ACC112 (cell line): ENCODE results near the gene TMEM37.

ENCODE experiments used
- H2AFZ ChIP-seq: fragments of 200-600 bp; sonication (generic); one replicate; pipeline ENCODE4 v1.6.0; 2017; ENCODE audit warnings: antibody characterized with exemption, low read length; ENCODE audit not compliant: unreplicated experiment
- H3K27ac ChIP-seq: fragments of 200-600 bp; sonication (generic); 2 replicates; pipeline ENCODE4 v1.5.1; 2014; ENCODE audit warnings: low read depth, mild to moderate bottlenecking, antibody characterized with exemption, low read length, moderate library complexity
- H3K27me3 ChIP-seq: fragments of 200-600 bp; sonication (generic); 2 replicates; pipeline ENCODE4 v1.6.1; 2014; ENCODE audit warnings: mild to moderate bottlenecking, antibody characterized with exemption, low read length, moderate library complexity, mixed read lengths; ENCODE audit not compliant: insufficient read depth
- H3K36me3 ChIP-seq: fragments of 200-600 bp; sonication (generic); 2 replicates; pipeline ENCODE4 v1.6.1; 2016; ENCODE audit warnings: mild to moderate bottlenecking, antibody characterized with exemption, low read length, moderate library complexity, mixed read lengths; ENCODE audit not compliant: insufficient read depth
- H3K4me1 ChIP-seq: fragments of 200-600 bp; sonication (generic); one replicate; pipeline ENCODE4 v1.6.1; 2016; ENCODE audit warnings: low read length, mixed read lengths; ENCODE audit not compliant: insufficient read depth, unreplicated experiment, control insufficient read depth
- H3K4me3 ChIP-seq: fragments of 200-600 bp; sonication (generic); 2 replicates; pipeline ENCODE4 v1.5.1; 2014; ENCODE audit warnings: mild to moderate bottlenecking, low read depth, low read length
- H3K79me2 ChIP-seq: fragments of 200-600 bp; sonication (generic); one replicate; pipeline ENCODE4 v1.6.0; 2016; ENCODE audit warnings: low read length; ENCODE audit not compliant: control insufficient read depth, unreplicated experiment, insufficient read depth

The TMEM37 gene

DNA sequence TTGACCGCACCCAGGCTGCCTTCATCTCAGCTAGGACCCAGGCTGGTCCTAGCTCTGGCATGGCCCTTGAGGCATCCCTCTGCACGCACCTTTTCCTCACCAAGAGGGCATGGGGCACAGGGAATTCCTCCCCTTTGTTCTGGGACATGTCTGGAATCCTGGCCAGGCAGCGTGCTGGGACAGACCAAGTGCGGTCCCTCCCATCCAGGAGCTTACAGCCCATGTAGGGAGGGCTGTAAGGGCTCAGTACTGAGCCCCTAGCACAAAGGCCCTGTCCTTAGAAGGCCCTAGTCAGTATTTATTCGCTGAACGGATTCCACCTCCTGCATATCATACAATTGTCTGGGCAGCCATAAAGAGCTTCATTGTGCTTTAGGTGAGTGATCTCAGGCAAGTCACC lies 3.0 kb downstream of the TMEM37 start:
- H3K27ac ChIP-seq, result no peak overlapping the region
- no peak overlapping the region for H3K4me3 ChIP-seq
- peaks cover 13% of the 10 kb centered on the region for H3K4me1 ChIP-seq

DNA sequence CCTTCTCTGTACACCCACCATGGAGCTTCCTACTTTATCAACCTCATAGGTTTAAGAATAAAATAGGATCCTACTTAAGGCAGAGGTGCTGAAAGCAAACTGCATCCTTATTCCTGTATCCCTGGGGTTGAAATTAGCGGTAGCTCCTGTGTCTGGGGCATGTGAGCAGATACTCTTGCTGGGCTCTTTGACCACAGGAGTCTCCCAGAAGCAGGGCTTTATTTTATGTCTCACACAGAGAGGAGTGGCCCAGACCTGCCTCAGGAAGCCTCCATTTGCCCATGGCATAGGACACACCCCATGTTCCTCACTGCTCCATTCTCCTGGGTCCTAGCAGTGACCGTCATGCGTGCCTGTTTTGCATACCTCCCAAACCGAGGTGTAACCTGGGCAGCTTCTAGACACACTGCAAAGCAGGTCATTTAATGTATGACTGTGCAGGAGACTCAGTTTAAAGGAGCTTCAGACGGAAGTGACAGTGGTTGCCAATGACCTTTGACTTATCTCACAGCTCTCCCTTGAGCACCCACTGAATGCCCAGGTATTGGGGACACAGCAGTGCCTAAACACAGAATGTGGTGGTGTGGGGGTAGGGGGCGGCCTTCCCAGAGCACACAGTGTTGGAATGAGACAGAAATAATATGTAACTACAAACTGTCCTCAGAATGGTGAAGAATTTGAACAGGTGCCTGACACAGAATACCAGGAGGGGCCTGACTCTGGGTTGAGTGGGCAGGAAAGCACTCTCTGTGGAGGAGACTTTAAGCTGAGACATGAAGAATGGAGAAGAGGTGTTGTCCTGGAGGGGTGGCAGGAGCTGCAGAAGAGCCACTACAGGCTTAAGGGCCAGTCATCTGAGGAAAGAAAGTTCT lies 3.7 kb downstream of the TMEM37 start:
- H3K79me2 ChIP-seq, result no peaks in the 10 kb centered on the region
- no peaks in the 10 kb centered on the region for H3K36me3 ChIP-seq
- H3K27me3 ChIP-seq, result peaks cover 3% of the 10 kb centered on the region; the same call in 1 of the 2 replicates
- no peak overlapping the region for H3K27ac ChIP-seq
- H3K4me3 ChIP-seq, result no peak overlapping the region
- H2AFZ ChIP-seq, result no peak overlapping the region
- H3K4me1 ChIP-seq, result peaks cover 9% of the 10 kb centered on the region

More for the DNA sequence above, 3.0 kb downstream of the TMEM37 start:
- Histone ChIP-seq H2AFZ (no peak overlapping the region), H3K36me3 (no peaks in the 10 kb centered on the region), H3K27me3 (peaks cover 3% of the 10 kb centered on the region; the same call in 1 of the 2 replicates), H3K79me2 (no peaks in the 10 kb centered on the region)

DNA sequence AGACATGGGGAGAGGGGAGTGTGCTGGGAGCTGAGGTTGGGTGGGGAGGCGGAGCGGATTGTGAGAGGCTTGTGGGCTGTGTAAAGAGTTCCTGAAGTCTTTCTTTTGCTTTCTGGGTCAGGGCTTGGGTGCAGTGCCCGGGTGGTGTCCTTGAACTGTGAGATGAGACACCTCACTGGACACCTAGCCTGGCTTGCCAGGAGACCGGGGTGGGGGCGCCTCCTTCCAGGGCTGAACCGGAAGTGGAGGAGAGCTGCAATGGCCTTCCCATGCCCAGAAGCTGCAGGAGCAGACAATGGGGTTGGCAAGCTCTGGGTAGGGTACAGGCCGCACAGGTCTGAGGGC lies 4.3 kb downstream of the TMEM37 start:
- Histone ChIP-seq H3K4me1 (peaks cover 5% of the 10 kb centered on the region), H3K27ac (no peak overlapping the region), H3K27me3 (peaks cover 3% of the 10 kb centered on the region; the same call in 1 of the 2 replicates), H3K4me3 (no peak overlapping the region), H3K79me2 (no peaks in the 10 kb centered on the region), H2AFZ (no peak overlapping the region), H3K36me3 (no peaks in the 10 kb centered on the region)

- H3K4me3 ChIP-seq, result no peak overlapping the region
- H3K4me1 ChIP-seq, result no peaks in the 10 kb centered on the region
- no peaks in the 10 kb centered on the region for H3K79me2 ChIP-seq
- H3K36me3 ChIP-seq, result no peaks in the 10 kb centered on the region
- H3K27me3 ChIP-seq, result peaks cover 3% of the 10 kb centered on the region; the same call in 1 of the 2 replicates
- H2AFZ ChIP-seq, result no peak overlapping the region
- H3K27ac ChIP-seq, result no peak overlapping the region
Observed at GRCh38 chr2:119436993-119437772, 5.5 kb downstream of the TMEM37 start.

DNA sequence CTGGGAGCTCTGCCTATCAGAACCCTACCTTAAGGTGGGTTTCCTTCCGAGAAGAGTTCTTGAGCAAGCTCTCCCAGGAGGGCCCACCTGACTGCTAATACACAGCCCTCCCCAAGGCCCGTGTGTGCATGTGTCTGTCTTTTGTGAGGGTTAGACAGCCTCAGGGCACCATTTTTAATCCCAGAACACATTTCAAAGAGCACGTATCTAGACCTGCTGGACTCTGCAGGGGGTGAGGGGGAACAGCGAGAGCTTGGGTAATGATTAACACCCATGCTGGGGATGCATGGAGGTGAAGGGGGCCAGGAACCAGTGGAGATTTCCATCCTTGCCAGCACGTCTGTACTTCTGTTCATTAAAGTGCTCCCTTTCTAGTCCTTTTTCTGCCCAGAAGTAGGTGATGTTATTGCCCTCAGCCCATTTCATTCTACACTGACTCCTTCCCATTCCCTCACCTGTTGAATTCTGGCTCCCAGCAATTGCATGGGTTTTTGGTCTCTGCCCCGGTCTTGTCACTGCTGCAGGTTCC lies 6.5 kb downstream of the TMEM37 start:
- H3K27me3 ChIP-seq, result peaks cover 3% of the 10 kb centered on the region; the same call in 1 of the 2 replicates
- no peak overlapping the region for H3K4me3 ChIP-seq
- no peaks in the 10 kb centered on the region for H3K79me2 ChIP-seq
- no peak overlapping the region for H3K27ac ChIP-seq
- H3K4me1 ChIP-seq, result no peaks in the 10 kb centered on the region
- no peaks in the 10 kb centered on the region for H3K36me3 ChIP-seq
- no peak overlapping the region for H2AFZ ChIP-seq

GRCh38 chr2:119438726-119439284 lies 7.2 kb downstream of the TMEM37 start:
- H3K4me3 ChIP-seq, result no peak overlapping the region

DNA sequence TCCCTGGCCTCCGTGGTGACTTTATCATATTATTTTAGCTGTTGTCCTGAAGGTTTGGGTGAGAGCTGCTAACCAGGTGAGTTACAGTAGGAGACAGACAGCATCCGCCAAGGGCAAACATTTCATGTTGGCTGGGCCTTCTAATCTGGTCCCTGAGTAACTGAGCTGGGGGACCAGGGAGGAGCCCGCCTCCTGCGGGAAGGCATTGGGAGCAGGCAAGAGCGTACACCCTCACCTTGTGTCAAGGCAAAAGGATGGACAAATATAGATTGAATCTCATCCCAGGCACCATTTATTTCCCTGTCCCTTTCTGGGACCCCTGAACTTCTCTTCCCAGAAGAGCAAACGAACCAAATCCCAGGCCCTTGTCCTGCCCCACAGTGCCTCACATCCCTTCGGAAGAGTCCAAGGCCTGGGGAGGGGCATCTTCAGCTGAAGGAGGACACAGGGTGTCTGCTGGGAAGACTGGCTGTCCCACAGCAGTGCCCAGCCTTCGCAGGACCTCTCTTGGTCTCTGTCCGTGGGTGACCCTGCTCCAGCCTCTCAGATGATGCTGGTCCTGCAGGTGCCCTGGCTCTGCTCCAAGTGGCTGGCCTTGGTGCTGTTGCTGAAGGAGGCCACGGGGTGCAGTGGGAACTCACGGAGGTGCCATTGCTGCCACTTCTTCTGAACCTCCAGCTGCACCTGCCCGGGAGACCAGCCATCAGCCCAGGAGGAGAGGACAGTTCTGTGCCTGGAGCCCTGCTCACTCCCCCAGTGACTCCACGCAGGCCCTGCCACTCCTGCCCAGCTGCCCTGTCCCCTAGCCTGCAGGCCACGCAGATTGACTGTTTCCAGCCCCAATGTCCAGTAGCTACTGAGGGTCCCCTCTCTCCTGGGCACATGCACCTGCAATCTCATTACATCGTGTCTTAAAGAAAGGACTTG lies 8.2 kb downstream of the TMEM37 start:
- Histone ChIP-seq H3K4me1 (no peaks in the 10 kb centered on the region), H3K36me3 (no peaks in the 10 kb centered on the region), H3K79me2 (no peaks in the 10 kb centered on the region), H2AFZ (no peak overlapping the region), H3K4me3 (no peak overlapping the region), H3K27me3 (peaks cover 3% of the 10 kb centered on the region; the same call in 1 of the 2 replicates), H3K27ac (no peak overlapping the region)

More at GRCh38 chr2:119438726-119439284, 7.2 kb downstream of the TMEM37 start:
- peaks cover 3% of the 10 kb centered on the region; the same call in 1 of the 2 replicates for H3K27me3 ChIP-seq
- H3K36me3 ChIP-seq, result no peaks in the 10 kb centered on the region
- H2AFZ ChIP-seq, result no peak overlapping the region
- no peaks in the 10 kb centered on the region for H3K79me2 ChIP-seq
- no peak overlapping the region for H3K27ac ChIP-seq
- H3K4me1 ChIP-seq, result no peaks in the 10 kb centered on the region

DNA sequence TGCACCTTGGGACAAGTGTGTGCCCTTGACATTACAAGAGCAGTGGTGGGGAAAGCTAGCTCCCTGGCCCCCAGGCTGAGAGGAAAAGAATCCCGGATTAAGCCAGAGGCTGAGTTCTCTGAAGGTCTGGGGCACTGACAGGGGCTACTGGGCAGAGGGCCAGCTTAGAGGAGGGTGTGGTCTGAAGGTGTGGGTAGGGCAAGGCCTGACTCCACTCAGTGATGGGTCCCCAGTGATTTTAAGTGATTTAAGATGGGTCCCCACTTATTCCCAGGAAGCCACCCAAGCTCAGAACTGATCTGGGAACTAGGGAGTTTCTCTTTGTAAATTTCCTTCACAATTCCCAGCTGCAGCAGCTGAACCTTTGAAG lies 8.8 kb downstream of the TMEM37 start:
- Histone ChIP-seq H3K27me3 (peaks cover 3% of the 10 kb centered on the region; the same call in 1 of the 2 replicates), H2AFZ (no peak overlapping the region), H3K27ac (no peak overlapping the region), H3K36me3 (no peaks in the 10 kb centered on the region), H3K79me2 (no peaks in the 10 kb centered on the region), H3K4me3 (no peak overlapping the region), H3K4me1 (no peaks in the 10 kb centered on the region)

DNA sequence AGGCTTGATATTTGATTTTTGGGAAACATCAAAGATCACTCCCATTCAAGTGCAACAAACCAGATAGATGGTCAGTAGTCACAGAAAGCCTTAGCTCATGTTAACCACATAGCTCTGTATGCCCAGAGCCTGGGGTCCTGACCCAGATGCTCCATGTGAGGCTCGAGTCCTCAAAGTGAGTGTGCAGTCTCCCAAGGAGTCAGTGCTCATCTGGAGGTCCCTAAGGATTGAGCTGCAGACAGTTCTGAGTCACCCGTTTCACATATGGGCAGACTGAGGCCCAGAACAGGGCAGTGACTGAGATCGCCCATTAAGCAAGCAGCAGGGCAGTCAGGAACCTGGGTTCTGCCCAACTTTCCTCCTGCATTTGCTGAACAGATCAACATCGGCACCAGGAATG lies 9.2 kb downstream of the TMEM37 start:
- Histone ChIP-seq H3K4me3 (no peak overlapping the region), H3K27me3 (peaks cover 4% of the 10 kb centered on the region; the same call in 1 of the 2 replicates), H3K27ac (no peak overlapping the region), H2AFZ (no peak overlapping the region), H3K36me3 (no peaks in the 10 kb centered on the region), H3K4me1 (no peaks in the 10 kb centered on the region), H3K79me2 (no peaks in the 10 kb centered on the region)
